Pancreas (tissue), 10 donors: ENCODE data around the gene SND1. TPM values are rescaled to one million over a fixed set of nuclear protein-coding genes. Genes with fewer than 3 reads are reported as not detected.

ENCODE experiments used
- ATAC-seq, 4 donors: fragments of 200-7000 bp; cut with Tn5 transposase; one replicate each; pipeline versions ENCODE4 v1.8.0 to v1.9.1; 2020; ENCODE audit warnings: mild to moderate bottlenecking in 4 of 4, moderate library complexity in 4 of 4
- DNase-seq, 6 donors: peaks; one replicate each; pipeline ENCODE4 v3.0.0-alpha.2; 2020
- FAIRE-seq: peaks from 2 replicates; lab custom pipeline; 2012; peaks lifted over from hg19 to GRCh38; lab: Jason Lieb, UNC
- H3K27ac ChIP-seq, 4 donors: fragments of 200-600 bp; sonication (generic); 1 replicate in 3 of 4; 2 replicates in 1 of 4; pipeline versions ENCODE4 v1.5.0 to v1.8.0; 2020
- H3K27me3 ChIP-seq, 4 donors: fragments of 200-600 bp; one replicate each; pipeline ENCODE4 v1.8.0; 2021
- H3K36me3 ChIP-seq, 3 donors: fragments of 200-600 bp; sonication (generic) in 1 of 3; one replicate each; pipeline versions ENCODE4 v1.5.0 to v1.8.0; 2020 to 2021
- H3K4me1 ChIP-seq, 3 donors: fragments of 200-600 bp; one replicate each; pipeline ENCODE4 v1.8.0; 2021
- H3K4me3 ChIP-seq, 4 donors: fragments of 200-600 bp; sonication (generic) in 2 of 4; one replicate each; pipeline versions ENCODE4 v1.5.0 to v1.8.0; 2020 to 2021
- H3K9me3 ChIP-seq, 4 donors: fragments of 200-600 bp; one replicate each; pipeline ENCODE4 v1.8.0; 2021
- WGBS, 2 donors: extraction: QIAGEN DNeasy Blood & Tissue Kit; methylation state at CpG; one replicate each; pipeline ENCODE4 v1.1.7; 2013; 5-methylcytosine and 5-hydroxymethylcytosine counted together
- intact Hi-C, 3 donors: fragments of 100-400 bp; cut with DNase I; formaldehyde crosslinking; loops; one replicate each; pipeline versions ENCODE4 v1.11.1 to v1.14.2; 2022
- polyA plus RNA-seq, 2 donors: library from polyadenylated mRNA; stranded (reverse); fragments of 200-250 nt; gene quantifications; one replicate each; pipeline ENCODE4 v1.2.3, GENCODE V29; 2013
- total RNA-seq, 6 donors: library from RNA; stranded (reverse); fragmentation: NEBNext Ultra II Directional in 4 of 6; extraction: Animal tissue kit (Norgen Biotek cat#: 25700) in 4 of 6; gene quantifications; one replicate each; pipeline versions ENCODE4 v1.2.1 to v1.2.4, GENCODE V29; 2021 to 2023
- TF ChIP-seq, protein P1 (sequence below), 4 donors: fragments of 200-600 bp; sonication (generic) in 3 of 4; IDR thresholded peaks; one replicate each; pipeline versions ENCODE4 v1.5.0 to v1.8.0; 2021; ENCODE audit warnings: antibody characterized with exemption in 4 of 4
- donor health status: healthy with polysubstance abuse.
- donor health status: DM: no; HTN: no; CAD: no; lungs with moderate emphysema.
- donor health status: DM: no; HTN: no; CAD: no.
- donor health status: control.
- donor health status: control.
- donor health status: Bipolar disorder and iron deficiency.
- donor health status: DM: yes; HTN: yes; CAD: no.
- donor health status: DM: no; HTN: no; CAD: no.
- donor health status: DM: no; HTN: no; CAD: no.
- donor health status: DM: yes; HTN: yes; CAD: no.

The SND1 gene
- total and polyA plus RNA-seq, 8 donors = 84.1 to 308 (median 225) TPM

DNA sequence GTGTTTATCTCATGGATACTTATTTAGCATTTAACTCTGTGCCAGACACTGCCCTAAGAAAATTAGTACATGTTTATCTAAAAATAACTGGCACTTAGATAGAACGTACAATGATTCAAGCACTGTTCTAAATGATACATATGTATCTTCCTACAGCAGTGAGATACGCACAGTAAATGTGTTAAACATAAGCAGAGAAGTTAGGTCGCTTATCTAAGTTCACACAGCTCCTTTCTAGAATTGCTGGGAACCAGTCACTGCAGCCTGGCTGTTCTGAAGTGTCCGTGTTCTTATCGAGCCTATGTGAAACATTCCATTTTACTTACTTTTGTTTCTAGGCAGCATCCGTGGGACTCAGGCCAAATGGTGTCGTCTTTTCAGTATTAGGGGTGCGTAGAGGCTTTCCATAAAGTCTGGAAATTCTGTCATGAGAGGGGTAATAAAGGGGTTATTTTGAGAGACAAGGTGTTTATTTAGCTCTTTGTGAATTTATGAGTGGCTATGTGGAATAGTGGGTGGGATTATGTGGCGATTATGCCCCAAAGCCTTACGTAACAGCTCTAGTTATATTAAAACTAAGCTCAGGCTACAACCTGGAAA lies 186.9 kb downstream of the SND1 start:
- H3K27ac ChIP-seq = peak overlapping the region in 2 of 4 donors; percentile 59 to 61

DNA sequence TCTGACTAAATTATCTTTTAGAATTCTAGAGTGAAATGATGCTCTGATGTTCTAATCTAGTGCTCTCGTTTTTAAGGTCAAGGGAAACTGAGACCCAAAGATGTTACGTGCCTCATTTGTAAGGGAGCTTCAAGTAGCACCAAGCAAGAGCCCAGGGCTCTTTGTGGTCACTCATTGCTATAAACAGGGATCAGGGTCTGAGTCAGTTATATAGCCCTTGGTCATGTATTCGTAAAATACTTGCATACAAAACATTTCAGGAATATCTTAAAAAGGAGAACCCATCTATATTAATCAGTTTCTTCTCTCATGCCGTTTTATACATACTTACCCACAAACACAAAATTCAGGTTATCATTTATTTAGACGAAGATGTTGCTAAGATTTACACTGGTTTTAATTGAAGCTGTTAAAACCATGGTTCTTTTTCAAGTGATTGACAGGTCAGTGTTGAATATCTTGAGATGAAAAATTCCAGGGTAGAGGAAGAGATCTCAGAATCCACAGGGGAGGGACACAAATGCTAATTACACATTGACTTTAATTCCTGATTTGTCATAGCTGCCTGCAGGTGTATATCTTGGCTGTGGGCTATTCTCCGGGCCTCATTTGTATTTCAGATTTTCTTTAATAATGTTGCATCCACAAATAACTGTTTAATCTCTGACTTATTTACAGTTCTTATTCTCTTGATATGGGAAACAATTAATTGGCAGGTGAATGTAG lies 188.4 kb downstream of the SND1 start:
- Histone ChIP-seq H3K4me1 (peaks cover 11 to 37% (median 31%) of the 10 kb centered on the region in 3 donors), H3K27me3 (no peaks in the 10 kb centered on the region), H3K9me3 (no peaks in the 10 kb centered on the region), H3K36me3 (no peaks in the 10 kb centered on the region), H3K27ac (peak overlapping the region in 1 of 4 donors; percentile 8), H3K4me3 (no peak overlapping the region)
- WGBS, 2 donors = 73 to 76% methylated on average over 6 of the region's 6 CpGs
- intact Hi-C loops = no loop called here
- TF ChIP-seq, protein P1, sequence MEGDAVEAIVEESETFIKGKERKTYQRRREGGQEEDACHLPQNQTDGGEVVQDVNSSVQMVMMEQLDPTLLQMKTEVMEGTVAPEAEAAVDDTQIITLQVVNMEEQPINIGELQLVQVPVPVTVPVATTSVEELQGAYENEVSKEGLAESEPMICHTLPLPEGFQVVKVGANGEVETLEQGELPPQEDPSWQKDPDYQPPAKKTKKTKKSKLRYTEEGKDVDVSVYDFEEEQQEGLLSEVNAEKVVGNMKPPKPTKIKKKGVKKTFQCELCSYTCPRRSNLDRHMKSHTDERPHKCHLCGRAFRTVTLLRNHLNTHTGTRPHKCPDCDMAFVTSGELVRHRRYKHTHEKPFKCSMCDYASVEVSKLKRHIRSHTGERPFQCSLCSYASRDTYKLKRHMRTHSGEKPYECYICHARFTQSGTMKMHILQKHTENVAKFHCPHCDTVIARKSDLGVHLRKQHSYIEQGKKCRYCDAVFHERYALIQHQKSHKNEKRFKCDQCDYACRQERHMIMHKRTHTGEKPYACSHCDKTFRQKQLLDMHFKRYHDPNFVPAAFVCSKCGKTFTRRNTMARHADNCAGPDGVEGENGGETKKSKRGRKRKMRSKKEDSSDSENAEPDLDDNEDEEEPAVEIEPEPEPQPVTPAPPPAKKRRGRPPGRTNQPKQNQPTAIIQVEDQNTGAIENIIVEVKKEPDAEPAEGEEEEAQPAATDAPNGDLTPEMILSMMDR (IDR thresholded peaks at IDR 0.05) = no peak
- ATAC-seq (no peak), FAIRE-seq (no peak), DNase-seq (no peak)

More for the DNA sequence above, 186.9 kb downstream of the SND1 start:
- intact Hi-C loops = no loop called here
- Histone ChIP-seq H3K36me3 (no peaks in the 10 kb centered on the region), H3K4me3 (no peak overlapping the region), H3K9me3 (no peaks in the 10 kb centered on the region), H3K4me1 (peaks cover 0 to 22% (median 16%) of the 10 kb centered on the region in 3 donors), H3K27me3 (no peaks in the 10 kb centered on the region)
- no peak for DNase-seq
- TF ChIP-seq, protein P1 (IDR thresholded peaks at IDR 0.05) = no peak
- WGBS, 2 donors = 46 to 52% methylated on average over 10 of the region's 10 CpGs
- peak; percentile 17 to 62 (median 44) for ATAC-seq
- FAIRE-seq = no peak

DNA sequence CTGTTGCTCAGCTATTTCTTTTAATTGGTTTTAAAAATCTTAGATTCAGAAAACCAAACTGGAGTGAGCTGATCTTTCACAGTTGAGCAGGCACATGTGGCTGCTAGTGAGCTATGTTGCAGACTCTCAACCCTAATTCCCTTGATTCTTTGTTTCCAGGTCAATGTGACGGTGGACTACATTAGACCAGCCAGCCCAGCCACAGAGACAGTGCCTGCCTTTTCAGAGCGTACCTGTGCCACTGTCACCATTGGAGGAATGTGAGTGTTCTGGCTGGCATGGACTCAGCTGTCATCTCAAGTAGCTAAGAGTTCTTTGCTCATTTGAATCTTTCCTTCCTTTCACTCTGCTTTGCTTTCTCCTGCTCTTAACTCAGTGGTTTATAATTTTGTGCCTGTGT lies 192.2 kb downstream of the SND1 start:
- H3K27me3 ChIP-seq = no peaks in the 10 kb centered on the region
- intact Hi-C loops = no loop called here
- TF ChIP-seq, protein P1 (IDR thresholded peaks at IDR 0.05) = no peak
- ATAC-seq = peak in 3 of 4 donors; percentile 3 to 20 (median 20)
- H3K36me3 ChIP-seq = no peaks in the 10 kb centered on the region
- WGBS, 2 donors = 72 to 73% methylated on average over 2 of the region's 2 CpGs
- no peak for DNase-seq
- peaks cover 26 to 43% (median 40%) of the 10 kb centered on the region in 3 donors for H3K4me1 ChIP-seq
- H3K27ac ChIP-seq = peak overlapping the region in 2 of 4 donors; percentile 29 to 56
- no peak for FAIRE-seq
- no peaks in the 10 kb centered on the region for H3K9me3 ChIP-seq
- H3K4me3 ChIP-seq = no peak overlapping the region

DNA sequence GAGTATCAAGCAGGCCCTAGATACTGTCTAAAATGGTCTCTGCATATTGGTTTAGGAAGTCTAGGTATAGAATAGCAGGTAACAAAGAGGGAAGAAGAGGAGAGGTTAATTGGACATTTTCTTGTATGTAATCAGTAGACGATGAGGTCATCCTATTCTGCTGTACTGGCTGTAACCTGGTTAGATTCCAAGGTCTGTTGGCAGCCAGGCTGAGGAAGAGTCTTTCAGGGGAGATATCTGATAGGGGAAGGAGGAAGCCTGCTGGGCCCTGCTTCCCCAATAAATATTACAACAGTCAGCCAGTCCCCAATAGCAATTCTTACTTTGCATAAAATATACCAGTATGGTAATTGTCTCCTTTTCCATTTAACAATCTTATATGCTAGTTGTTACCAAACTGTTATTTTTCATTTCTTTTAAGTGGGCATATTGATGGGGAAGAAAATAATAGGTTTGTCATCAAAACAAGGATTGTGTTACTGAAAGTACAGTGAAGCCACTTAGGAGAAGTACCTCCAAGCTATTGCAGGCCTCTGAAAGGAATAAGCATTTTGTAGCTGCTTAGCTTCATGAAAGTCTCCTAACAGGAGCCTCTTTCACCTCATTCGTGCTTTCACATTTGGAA lies 192.8 kb downstream of the SND1 start:
- Histone ChIP-seq H3K27ac (peak overlapping the region in 3 of 4 donors; percentile 4 to 56 (median 50)), H3K9me3 (no peaks in the 10 kb centered on the region), H3K27me3 (no peaks in the 10 kb centered on the region), H3K4me3 (no peak overlapping the region), H3K4me1 (peaks cover 26 to 40% (median 38%) of the 10 kb centered on the region in 3 donors), H3K36me3 (no peaks in the 10 kb centered on the region)
- FAIRE-seq (peak; percentile 53), ATAC-seq (peak; percentile 85 to 89 (median 87)), DNase-seq (peak in 4 of 6 donors; percentile 51 to 59 (median 57))
- WGBS, 2 donors = 5 to 11% methylated on average over 2 of the region's 2 CpGs
- intact Hi-C loops = no loop called here
- TF ChIP-seq, protein P1 (IDR thresholded peaks at IDR 0.05) = no peak
